Measurements from ENCODE around the gene ATP13A1. TPM values are rescaled to one million over a fixed set of nuclear protein-coding genes. Genes with fewer than 3 reads are reported as not detected.

The ATP13A1 gene
- total and polyA plus RNA-seq, 3 experiments from 2014 or later: 41.7 to 93.6 (median 92.1) TPM

DNA sequence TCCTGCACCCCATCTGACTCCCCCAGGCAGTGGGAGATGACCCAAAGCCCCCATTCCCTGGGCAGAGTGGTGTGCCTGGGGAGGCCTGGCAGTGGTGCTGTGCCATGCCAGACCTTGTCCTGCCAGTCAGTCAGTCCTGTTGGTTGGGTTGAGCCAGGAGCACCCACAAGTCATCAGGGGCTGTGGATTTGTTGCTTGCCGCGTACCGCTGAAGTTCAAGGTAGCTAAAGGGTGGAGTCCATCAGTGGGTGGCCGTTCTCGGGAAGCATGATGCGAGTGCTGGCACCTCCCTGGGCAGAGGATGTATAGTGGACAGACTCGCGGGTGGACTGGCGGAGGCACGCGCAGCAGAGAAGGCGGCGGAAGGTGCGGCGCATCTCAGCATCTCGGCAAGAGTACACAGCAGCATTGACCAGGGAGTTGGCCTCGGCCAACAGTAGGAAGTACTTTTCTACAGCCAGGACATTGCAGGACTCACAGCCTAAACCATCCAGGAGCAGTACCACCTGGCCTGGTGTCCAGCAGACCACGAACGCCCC is 39.4 kb downstream of the ATP13A1 start:
- peaks cover 20% of the 10 kb centered on the region for H3K4me1 ChIP-seq (ENCODE audit: insufficient read depth, low read length)
- no peaks in the 10 kb centered on the region for H3K27me3 Mint-ChIP-seq
- peaks cover 7% of the 10 kb centered on the region for H3K36me3 ChIP-seq (ENCODE audit: insufficient read depth, low read length)
- H3K4me1 Mint-ChIP-seq: peaks cover 25 to 51% (median 37%) of the 10 kb centered on the region in 3 donors
- no peaks in the 10 kb centered on the region for H3K9me3 ChIP-seq (ENCODE audit: low read length)
- H3K27ac ChIP-seq (ENCODE audit: low read depth, low read length): no peak overlapping the region
- peak overlapping the region in 2 of 8 donors; percentile 63 to 67 for H3K27ac Mint-ChIP-seq
- no peaks in the 10 kb centered on the region for H3K9me3 Mint-ChIP-seq
- DNase-seq: no peak
- ChIA-PET POLR2A (interaction anchor here (1.0 kb wide), 1 partner anchor 9 kb away, joined by 3 read pairs; no protein-coding TSS in a partner anchor), CTCF (interaction anchor here (0.9 kb wide), 1 partner anchor 21 kb away, joined by 4 read pairs; no protein-coding TSS in a partner anchor)
- H3K4me3 Mint-ChIP-seq: peak overlapping the region in 1 of 7 donors; percentile 48
- H3K4me3 ChIP-seq (ENCODE audit: low read length): no peak overlapping the region
- peaks cover 0 to 36% (median 6%) of the 10 kb centered on the region in 3 donors for H3K36me3 Mint-ChIP-seq
- no peaks in the 10 kb centered on the region for H3K27me3 ChIP-seq (ENCODE audit: insufficient read depth, low read length, poor library complexity, severe bottlenecking)

GRCh38 chr19:19623383-19623782 is 40.1 kb downstream of the ATP13A1 start:
- no peak overlapping the region for H3K4me3 ChIP-seq (ENCODE audit: low read length)
- Mint-ChIP-seq H3K27ac (peak overlapping the region in 4 of 8 donors; percentile 22 to 92 (median 67)), H3K9me3 (no peaks in the 10 kb centered on the region), H3K4me3 (peak overlapping the region in 1 of 7 donors; percentile 48), H3K27me3 (no peaks in the 10 kb centered on the region), H3K36me3 (peaks cover 0 to 34% (median 6%) of the 10 kb centered on the region in 3 donors), H3K4me1 (peaks cover 28 to 53% (median 42%) of the 10 kb centered on the region in 3 donors)
- peaks cover 7% of the 10 kb centered on the region for H3K36me3 ChIP-seq (ENCODE audit: insufficient read depth, low read length)
- ChIA-PET CTCF (no interaction called here), POLR2A (no interaction called here)
- H3K9me3 ChIP-seq (ENCODE audit: low read length): no peaks in the 10 kb centered on the region
- no peak overlapping the region for H3K27ac ChIP-seq (ENCODE audit: low read depth, low read length)
- H3K4me1 ChIP-seq (ENCODE audit: insufficient read depth, low read length): peaks cover 24% of the 10 kb centered on the region
- no peaks in the 10 kb centered on the region for H3K27me3 ChIP-seq (ENCODE audit: insufficient read depth, low read length, poor library complexity, severe bottlenecking)
- DNase-seq: no peak

DNA sequence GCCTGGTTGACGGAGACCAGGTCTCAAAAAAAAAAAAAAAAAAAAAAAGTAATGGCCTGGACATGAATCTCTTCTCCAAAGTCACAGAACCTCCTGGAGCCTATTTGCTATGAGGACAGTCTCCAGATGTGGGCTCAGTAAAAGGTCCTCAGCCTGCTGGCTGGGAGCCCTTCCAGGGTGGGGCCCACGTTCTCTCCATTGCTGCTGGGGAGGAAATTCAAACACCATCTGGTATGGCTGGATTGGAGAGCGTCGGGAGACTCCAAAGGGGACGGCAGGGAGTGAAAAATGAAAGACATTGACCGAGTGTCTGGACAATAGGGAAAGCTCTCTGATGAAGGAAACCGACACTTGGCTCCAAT is 43.6 kb downstream of the ATP13A1 start:
- H3K36me3 Mint-ChIP-seq: peaks cover 0 to 27% (median 6%) of the 10 kb centered on the region in 3 donors

DNA sequence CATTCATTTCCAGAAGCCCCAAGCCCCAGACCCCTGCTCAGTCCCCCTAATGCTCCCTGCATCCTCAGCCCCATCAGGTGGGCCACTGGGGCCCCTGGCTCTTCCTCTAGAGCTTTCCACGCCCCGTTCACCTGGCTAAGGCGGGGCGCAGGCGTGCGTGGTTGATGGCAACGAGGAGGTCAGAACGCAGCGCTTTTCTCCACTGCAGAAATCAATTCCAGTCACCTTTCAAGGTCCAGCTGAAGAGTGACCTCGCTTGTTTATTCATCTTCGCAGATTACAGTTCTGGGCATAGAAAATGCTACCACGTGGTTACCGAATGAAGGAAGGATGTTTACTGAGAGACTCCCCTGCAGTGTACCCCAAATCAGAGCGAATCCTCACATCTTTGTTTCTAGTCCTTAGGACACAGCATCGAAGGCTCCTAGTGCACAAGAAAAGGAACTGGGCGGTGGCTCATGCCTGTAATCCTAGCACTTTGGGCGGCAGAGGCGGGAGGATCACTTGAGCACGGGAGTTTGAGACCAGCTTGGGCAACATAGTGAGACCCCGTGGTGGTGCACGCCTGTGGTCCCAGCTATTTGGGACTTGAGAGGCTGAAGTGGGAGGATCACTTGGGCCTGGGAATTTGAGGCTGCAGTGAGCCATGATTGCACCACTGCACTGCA is 44.2 kb downstream of the ATP13A1 start:
- Mint-ChIP-seq H3K9me3 (no peaks in the 10 kb centered on the region), H3K4me3 (peak overlapping the region; percentile 71 to 96 (median 93)), H3K36me3 (peaks cover 0 to 24% (median 5%) of the 10 kb centered on the region in 3 donors), H3K4me1 (peaks cover 36 to 60% (median 49%) of the 10 kb centered on the region in 3 donors), H3K27ac (peak overlapping the region; percentile 78 to 99 (median 97)), H3K27me3 (no peaks in the 10 kb centered on the region)
- Histone ChIP-seq H3K4me3 (ENCODE audit: low read length) (peak overlapping the region; percentile 50), H3K27ac (ENCODE audit: low read depth, low read length) (peak overlapping the region; percentile 67), H3K27me3 (ENCODE audit: insufficient read depth, low read length, poor library complexity, severe bottlenecking) (no peaks in the 10 kb centered on the region), H3K4me1 (ENCODE audit: insufficient read depth, low read length) (peaks cover 39% of the 10 kb centered on the region), H3K36me3 (ENCODE audit: insufficient read depth, low read length) (peaks cover 7% of the 10 kb centered on the region), H3K9me3 (ENCODE audit: low read length) (no peaks in the 10 kb centered on the region)
- DNase-seq: no peak
- POLR2A ChIA-PET: interaction anchor here (0.6 to 1.0 kb wide), 2 partner anchors 21 to 249 kb away, joined by 3 to 6 read pairs; no protein-coding TSS in a partner anchor
- CTCF ChIA-PET: interaction anchor here (1.0 to 2.0 kb wide), 3 partner anchors 9 to 87 kb away, joined by 3 to 7 read pairs (median 5); no protein-coding TSS in a partner anchor

More for the DNA sequence above, 43.6 kb downstream of the ATP13A1 start:
- Histone ChIP-seq H3K4me3 (ENCODE audit: low read length) (no peak overlapping the region), H3K4me1 (ENCODE audit: insufficient read depth, low read length) (peaks cover 36% of the 10 kb centered on the region), H3K36me3 (ENCODE audit: insufficient read depth, low read length) (peaks cover 7% of the 10 kb centered on the region), H3K27me3 (ENCODE audit: insufficient read depth, low read length, poor library complexity, severe bottlenecking) (no peaks in the 10 kb centered on the region), H3K27ac (ENCODE audit: low read depth, low read length) (no peak overlapping the region), H3K9me3 (ENCODE audit: low read length) (no peaks in the 10 kb centered on the region)
- ChIA-PET POLR2A (interaction anchor here (0.6 to 1.0 kb wide), 2 partner anchors 22 to 248 kb away, joined by 3 to 6 read pairs; no protein-coding TSS in a partner anchor), CTCF (interaction anchor here (2.0 kb wide), 1 partner anchor 9 kb away, joined by 7 read pairs; no protein-coding TSS in a partner anchor)
- peaks cover 36 to 61% (median 53%) of the 10 kb centered on the region in 3 donors for H3K4me1 Mint-ChIP-seq
- H3K4me3 Mint-ChIP-seq: no peak overlapping the region
- H3K27ac Mint-ChIP-seq: peak overlapping the region in 7 of 8 donors; percentile 47 to 80 (median 70)
- H3K9me3 Mint-ChIP-seq: no peaks in the 10 kb centered on the region
- DNase-seq: no peak
- H3K27me3 Mint-ChIP-seq: no peaks in the 10 kb centered on the region

DNA sequence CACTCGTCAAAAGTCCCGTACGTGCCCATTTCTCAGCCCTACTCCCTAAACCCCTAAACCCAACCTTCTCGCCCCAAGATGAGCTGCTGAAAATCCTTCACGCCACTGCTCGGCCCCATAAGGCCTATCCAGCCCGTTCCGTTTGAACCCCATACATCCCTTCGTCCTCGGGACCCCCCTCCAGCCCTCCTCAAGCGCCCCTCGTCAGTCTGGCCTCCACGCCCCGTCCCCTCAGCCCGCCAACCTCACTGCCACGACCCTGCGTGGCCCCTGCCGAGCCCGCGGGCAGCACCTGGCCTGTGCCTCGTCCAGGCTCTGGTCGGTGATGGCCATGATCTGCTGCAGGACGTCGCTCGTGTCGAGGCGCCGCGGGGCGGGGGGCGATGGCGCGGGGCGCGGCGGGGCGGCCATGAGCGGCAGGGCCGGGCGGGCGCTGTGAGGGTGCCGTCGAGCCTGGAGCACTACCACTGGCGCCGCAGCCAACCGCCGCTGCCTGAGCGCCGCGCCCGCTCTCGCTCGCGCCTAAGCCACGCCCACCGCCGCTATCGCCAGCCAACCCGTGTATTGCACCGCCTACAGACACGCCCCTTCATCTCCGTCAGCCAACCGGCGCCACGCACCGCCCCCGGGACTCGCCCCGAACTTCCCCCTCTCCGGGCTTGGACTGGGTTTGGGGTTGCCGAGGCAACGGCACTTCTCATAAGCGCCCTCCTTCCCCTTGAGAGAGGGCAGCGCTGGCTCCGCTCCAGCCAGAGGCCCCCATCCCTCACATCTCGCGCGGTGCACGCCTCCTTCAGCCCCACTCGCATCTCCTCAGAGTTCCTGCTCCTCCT is 45.0 kb downstream of the ATP13A1 start, which contains the start of gene PBX4:
Gene PBX4 (minus strand): TSS at position 469 of the 833 bp plus-strand sequence. CDS start 58 bp downstream, at position 411.
- Histone ChIP-seq H3K27ac (ENCODE audit: low read depth, low read length) (peak within 1 kb of the TSS; percentile 84), H3K4me1 (ENCODE audit: insufficient read depth, low read length) (peaks cover 39% of the 10 kb centered on the region), H3K9me3 (ENCODE audit: low read length) (no peaks in the 10 kb centered on the region), H3K4me3 (ENCODE audit: low read length) (peak within 1 kb of the TSS; percentile 75), H3K36me3 (ENCODE audit: insufficient read depth, low read length) (no peaks in the 10 kb centered on the region), H3K27me3 (ENCODE audit: insufficient read depth, low read length, poor library complexity, severe bottlenecking) (no peaks in the 10 kb centered on the region)
- peaks cover 0 to 19% (median 0%) of the 10 kb centered on the region in 3 donors for H3K36me3 Mint-ChIP-seq
- peak; percentile 99 for DNase-seq
- peaks cover 38 to 58% (median 47%) of the 10 kb centered on the region in 3 donors for H3K4me1 Mint-ChIP-seq
- no peaks in the 10 kb centered on the region for H3K9me3 Mint-ChIP-seq
- POLR2A ChIA-PET: interaction anchor here (0.6 to 1.0 kb wide), 2 partner anchors 10 to 13 kb away, joined by 3 to 9 read pairs; no protein-coding TSS in a partner anchor
- H3K27ac Mint-ChIP-seq: peak within 1 kb of the TSS; percentile 78 to 99 (median 97)
- no peaks in the 10 kb centered on the region for H3K27me3 Mint-ChIP-seq
- peak within 1 kb of the TSS; percentile 71 to 96 (median 94) for H3K4me3 Mint-ChIP-seq
- CTCF ChIA-PET: interaction anchor here (1.0 to 2.0 kb wide), 2 partner anchors 64 to 86 kb away, joined by 3 to 5 read pairs; no protein-coding TSS in a partner anchor

DNA sequence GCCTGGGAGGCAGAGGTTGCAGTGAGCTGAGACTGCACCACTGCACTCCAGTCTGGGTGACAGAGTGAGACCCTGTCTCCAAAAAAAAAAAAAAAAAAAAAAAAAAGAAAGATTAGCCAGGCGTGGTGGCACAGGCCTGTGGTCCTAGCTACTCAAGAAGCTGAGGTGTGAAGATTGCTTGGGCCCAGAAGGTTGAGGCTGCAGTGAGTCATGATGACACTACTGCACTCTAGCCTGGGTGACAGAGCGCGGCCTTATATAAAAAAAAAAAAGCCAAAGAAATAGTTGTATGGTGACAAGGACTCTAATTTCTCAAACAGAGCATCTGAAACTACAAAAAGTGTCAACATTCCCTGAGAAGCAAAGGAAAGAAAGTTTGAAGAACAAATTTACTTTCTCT is 48.4 kb downstream of the ATP13A1 start:
- CTCF ChIA-PET: interaction anchor here (1.0 kb wide), 1 partner anchor 61 kb away, joined by 3 read pairs; no protein-coding TSS in a partner anchor
- Mint-ChIP-seq H3K9me3 (no peaks in the 10 kb centered on the region), H3K27ac (peak overlapping the region; percentile 84 to 97 (median 96))

DNA sequence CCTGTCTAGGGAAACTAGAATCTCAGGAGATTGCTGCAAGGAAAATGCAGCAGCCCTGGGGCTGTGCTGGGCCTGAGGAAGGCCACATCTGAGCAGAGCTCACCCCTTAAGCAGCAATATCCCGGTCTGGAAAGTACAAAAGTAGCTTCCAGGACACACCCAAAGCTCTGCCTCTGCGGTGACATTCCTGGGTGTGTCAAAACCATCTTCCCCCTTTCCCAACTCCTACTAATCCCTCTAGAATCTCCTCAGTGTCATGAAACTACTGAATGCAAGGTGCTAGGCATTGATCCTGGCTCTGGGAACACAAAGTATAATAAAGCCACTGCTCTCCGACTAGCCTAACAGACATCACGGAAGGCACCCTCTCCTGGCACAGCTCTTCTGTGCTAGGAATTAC is 50.0 kb downstream of the ATP13A1 start:
- H3K4me1 ChIP-seq (ENCODE audit: insufficient read depth, low read length): peaks cover 32% of the 10 kb centered on the region
- H3K4me1 Mint-ChIP-seq: peaks cover 46 to 66% (median 61%) of the 10 kb centered on the region in 3 donors

More for the DNA sequence above, 48.4 kb downstream of the ATP13A1 start:
- H3K27me3 ChIP-seq (ENCODE audit: insufficient read depth, low read length, poor library complexity, severe bottlenecking): no peaks in the 10 kb centered on the region
- POLR2A ChIA-PET: interaction anchor here (0.6 to 0.7 kb wide), 4 partner anchors 9 to 194 kb away, joined by 3 to 4 read pairs (median 4); partner anchors contain the start of gene ZNF14
- H3K9me3 ChIP-seq (ENCODE audit: low read length): no peaks in the 10 kb centered on the region
- Mint-ChIP-seq H3K4me1 (peaks cover 49 to 73% (median 63%) of the 10 kb centered on the region in 3 donors), H3K27me3 (no peaks in the 10 kb centered on the region), H3K4me3 (peak overlapping the region; percentile 30 to 85 (median 72)), H3K36me3 (peaks cover 0 to 25% (median 0%) of the 10 kb centered on the region in 3 donors)
- DNase-seq: peak in 4 of 5 donors; percentile 36 to 75 (median 48)
- H3K4me1 ChIP-seq (ENCODE audit: insufficient read depth, low read length): peaks cover 39% of the 10 kb centered on the region
- H3K4me3 ChIP-seq (ENCODE audit: low read length): no peak overlapping the region
- H3K36me3 ChIP-seq (ENCODE audit: insufficient read depth, low read length): no peaks in the 10 kb centered on the region
- peak overlapping the region; percentile 39 for H3K27ac ChIP-seq (ENCODE audit: low read depth, low read length)

More for the DNA sequence above, 50.0 kb downstream of the ATP13A1 start:
- Mint-ChIP-seq H3K9me3 (no peaks in the 10 kb centered on the region), H3K27me3 (no peaks in the 10 kb centered on the region), H3K27ac (peak overlapping the region in 6 of 8 donors; percentile 27 to 80 (median 48)), H3K4me3 (peak overlapping the region in 3 of 7 donors; percentile 8 to 42 (median 41)), H3K36me3 (peaks cover 3 to 36% (median 6%) of the 10 kb centered on the region in 3 donors)
- Histone ChIP-seq H3K27me3 (ENCODE audit: insufficient read depth, low read length, poor library complexity, severe bottlenecking) (no peaks in the 10 kb centered on the region), H3K36me3 (ENCODE audit: insufficient read depth, low read length) (no peaks in the 10 kb centered on the region), H3K9me3 (ENCODE audit: low read length) (no peaks in the 10 kb centered on the region), H3K4me3 (ENCODE audit: low read length) (no peak overlapping the region), H3K27ac (ENCODE audit: low read depth, low read length) (no peak overlapping the region)
- POLR2A ChIA-PET: interaction anchor here (0.7 kb wide), 1 partner anchor 208 kb away, joined by 7 read pairs; the partner anchor contains the start of gene ZNF506
- DNase-seq: no peak
- CTCF ChIA-PET: interaction anchor here (1.3 to 2.1 kb wide), 2 partner anchors 11 to 59 kb away, joined by 3 to 9 read pairs; no protein-coding TSS in a partner anchor
